Fibroblast of lung (primary cell): ENCODE data around the gene JAK1. TPM values are rescaled to one million over a fixed set of nuclear protein-coding genes. Genes with fewer than 3 reads are reported as not detected.

ENCODE experiments used
- DNase-seq, 2 donors: peaks; one replicate each; pipeline versions ENCODE4 v3.0.0 to v3.0.0-alpha.2; 2010; ENCODE audit warnings: low read depth in 2 of 2
- H2AFZ ChIP-seq: 2 replicates; pipeline ENCODE4 v1.5.1; 2012; ENCODE audit warnings: low read length, control low read depth, inconsistent platforms
- H3K27ac ChIP-seq: 2 replicates; pipeline ENCODE4 v1.5.1; 2011; ENCODE audit warnings: low read length, control low read depth; ENCODE audit not compliant: insufficient read depth
- H3K27me3 ChIP-seq: 2 replicates; pipeline ENCODE4 v1.5.1; 2011; ENCODE audit warnings: mild to moderate bottlenecking, low read length; ENCODE audit not compliant: control insufficient read depth, insufficient read depth
- H3K36me3 ChIP-seq: 2 replicates; pipeline ENCODE4 v1.5.1; 2011; ENCODE audit warnings: low read length; ENCODE audit not compliant: control insufficient read depth, insufficient read depth
- H3K4me1 ChIP-seq: 2 replicates; pipeline ENCODE4 v1.5.1; 2011; ENCODE audit warnings: low read length; ENCODE audit not compliant: control insufficient read depth, insufficient read depth; ENCODE audit errors: extremely low read depth
- H3K4me2 ChIP-seq: 2 replicates; pipeline ENCODE4 v1.5.1; 2011; ENCODE audit warnings: low read length, control low read depth; ENCODE audit not compliant: insufficient read depth; ENCODE audit errors: extremely low read depth
- H3K4me3 ChIP-seq, 4 experiments: fragments of 200-600 bp in 1 of 4; sonication (generic) in 1 of 4; replicated peaks in 1 of 4; 2 replicates each; pipeline ENCODE4 v1.5.1; 2011 to 2016; ENCODE audit warnings: low read length in 4 of 4, low read depth in 3 of 4, mild to moderate bottlenecking in 3 of 4, control low read depth in 2 of 4, inconsistent platforms in 1 of 4, mixed read lengths in 1 of 4; ENCODE audit not compliant: insufficient read depth in 1 of 4; ENCODE audit errors: control extremely low read depth in 1 of 4
- H3K79me2 ChIP-seq: 2 replicates; pipeline ENCODE4 v1.5.1; 2012; ENCODE audit warnings: mild to moderate bottlenecking, low read length, inconsistent platforms; ENCODE audit not compliant: control insufficient read depth, insufficient read depth
- H3K9ac ChIP-seq: 2 replicates; pipeline ENCODE4 v1.5.1; 2011; ENCODE audit warnings: mild to moderate bottlenecking, low read length, control low read depth; ENCODE audit not compliant: insufficient read depth
- H3K9me3 ChIP-seq: 2 replicates; pipeline ENCODE4 v1.5.1; 2012; ENCODE audit warnings: low read depth, low read length; ENCODE audit not compliant: control insufficient read depth, insufficient read depth
- H4K20me1 ChIP-seq: 2 replicates; pipeline ENCODE4 v1.5.1; 2011; ENCODE audit warnings: low read length; ENCODE audit not compliant: control insufficient read depth, insufficient read depth; ENCODE audit errors: extremely low read depth
- EZH2 ChIP-seq: IDR thresholded peaks from 2 replicates; pipeline ENCODE4 v1.5.1; 2012; ENCODE audit warnings: low read length, control low read depth, mild to moderate bottlenecking; ENCODE audit errors: missing control alignments
- polyA plus RNA-seq, 2 donors: library from polyadenylated mRNA; depleted of rRNA in 1 of 2; stranded (reverse) in 1 of 2; unstranded in 1 of 2; fragments of >200 nt; gene quantifications; 2 replicates each; pipeline ENCODE4 v1.2.1, GENCODE V29; 2011 to 2012; ENCODE audit warnings: missing spikeins in 1 of 2
- total RNA-seq: library from RNA; depleted of rRNA; stranded (reverse); fragments of >200 nt; gene quantifications from 2 replicates; pipeline ENCODE4 v1.2.1, GENCODE V29; 2014
- TF ChIP-seq, protein P1 (sequence below), 2 donors: IDR thresholded peaks in 1 of 2; conservative IDR thresholded peaks in 1 of 2; 1 replicate in 1 of 2; 2 replicates in 1 of 2; pipeline ENCODE4 v1.5.1; 2011 to 2012; ENCODE audit warnings: low read length in 2 of 2, control low read depth in 1 of 2, inconsistent platforms in 1 of 2, low read depth in 1 of 2, mild to moderate bottlenecking in 1 of 2

JAK1 gene
- total and polyA plus RNA-seq, 2 donors (not counting 1 experiment from before 2014, with no cell fraction given), result 144 to 152 TPM

DNA sequence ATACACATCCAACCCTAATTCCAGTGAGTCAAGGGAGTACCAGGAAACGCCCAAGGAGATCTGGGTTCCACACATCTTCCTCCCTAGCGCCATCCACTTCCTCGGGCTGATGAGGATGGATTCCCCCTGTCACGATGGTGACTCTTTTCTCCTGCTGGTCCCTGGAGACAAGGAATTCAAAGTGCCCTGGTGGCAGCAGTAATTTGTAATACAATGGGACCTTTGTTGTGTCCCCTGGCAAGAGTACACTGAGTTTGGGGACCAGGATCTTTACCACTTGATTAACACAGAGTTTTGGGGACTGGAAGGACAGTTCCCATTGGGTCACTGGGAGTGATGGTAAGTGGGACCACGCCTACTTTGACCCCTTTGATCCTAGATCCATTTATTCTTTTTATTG is 9.4 kb upstream of the JAK1 start:
- Histone ChIP-seq H3K36me3 (no peaks in the 10 kb centered on the region), H3K27ac (no peak overlapping the region), H4K20me1 (no peaks in the 10 kb centered on the region), H2AFZ (no peak overlapping the region), H3K9ac (no peak overlapping the region), H3K4me1 (no peaks in the 10 kb centered on the region), H3K79me2 (no peaks in the 10 kb centered on the region), H3K27me3 (no peaks in the 10 kb centered on the region), H3K9me3 (no peaks in the 10 kb centered on the region), H3K4me2 (no peak overlapping the region), H3K4me3 (no peak overlapping the region)
- TF ChIP-seq, protein P1, sequence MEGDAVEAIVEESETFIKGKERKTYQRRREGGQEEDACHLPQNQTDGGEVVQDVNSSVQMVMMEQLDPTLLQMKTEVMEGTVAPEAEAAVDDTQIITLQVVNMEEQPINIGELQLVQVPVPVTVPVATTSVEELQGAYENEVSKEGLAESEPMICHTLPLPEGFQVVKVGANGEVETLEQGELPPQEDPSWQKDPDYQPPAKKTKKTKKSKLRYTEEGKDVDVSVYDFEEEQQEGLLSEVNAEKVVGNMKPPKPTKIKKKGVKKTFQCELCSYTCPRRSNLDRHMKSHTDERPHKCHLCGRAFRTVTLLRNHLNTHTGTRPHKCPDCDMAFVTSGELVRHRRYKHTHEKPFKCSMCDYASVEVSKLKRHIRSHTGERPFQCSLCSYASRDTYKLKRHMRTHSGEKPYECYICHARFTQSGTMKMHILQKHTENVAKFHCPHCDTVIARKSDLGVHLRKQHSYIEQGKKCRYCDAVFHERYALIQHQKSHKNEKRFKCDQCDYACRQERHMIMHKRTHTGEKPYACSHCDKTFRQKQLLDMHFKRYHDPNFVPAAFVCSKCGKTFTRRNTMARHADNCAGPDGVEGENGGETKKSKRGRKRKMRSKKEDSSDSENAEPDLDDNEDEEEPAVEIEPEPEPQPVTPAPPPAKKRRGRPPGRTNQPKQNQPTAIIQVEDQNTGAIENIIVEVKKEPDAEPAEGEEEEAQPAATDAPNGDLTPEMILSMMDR (conservative IDR thresholded peaks at IDR 0.05 in 1 of 2, IDR thresholded peaks at IDR 0.05 in 1 of 2; ENCODE audit: low read depth in 1 of 2, low read length in 2 of 2), result no peak
- TF ChIP-seq EZH2, result no peak
- no peak for DNase-seq

DNA sequence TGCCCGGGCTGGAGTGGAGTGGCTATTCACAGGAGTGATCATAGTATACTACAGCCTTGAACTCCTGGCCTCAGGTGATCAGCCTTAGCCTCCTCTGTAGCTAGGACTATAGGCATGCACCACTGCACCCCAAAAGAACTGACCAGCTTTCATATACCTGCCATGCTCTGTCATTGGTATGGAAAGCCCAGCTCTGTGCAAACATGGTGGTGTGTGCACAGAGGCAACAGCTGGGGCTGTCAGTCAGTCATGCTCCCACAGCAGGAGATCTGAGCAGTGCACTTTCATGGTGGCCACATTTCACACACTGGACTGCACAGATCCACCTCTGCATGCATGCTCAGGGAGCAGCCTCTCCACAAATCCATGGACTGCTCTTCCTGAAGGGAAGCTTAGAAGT is 8.8 kb upstream of the JAK1 start:
- Histone ChIP-seq H3K4me2 (no peak overlapping the region), H3K27me3 (no peaks in the 10 kb centered on the region), H2AFZ (no peak overlapping the region), H3K9me3 (no peaks in the 10 kb centered on the region), H4K20me1 (no peaks in the 10 kb centered on the region), H3K27ac (no peak overlapping the region), H3K4me1 (no peaks in the 10 kb centered on the region), H3K9ac (no peak overlapping the region), H3K36me3 (no peaks in the 10 kb centered on the region), H3K4me3 (no peak overlapping the region), H3K79me2 (no peaks in the 10 kb centered on the region)
- no peak for DNase-seq
- TF ChIP-seq, protein P1 (conservative IDR thresholded peaks at IDR 0.05 in 1 of 2, IDR thresholded peaks at IDR 0.05 in 1 of 2; ENCODE audit: low read depth in 1 of 2, low read length in 2 of 2), result no peak
- no peak for TF ChIP-seq EZH2

DNA sequence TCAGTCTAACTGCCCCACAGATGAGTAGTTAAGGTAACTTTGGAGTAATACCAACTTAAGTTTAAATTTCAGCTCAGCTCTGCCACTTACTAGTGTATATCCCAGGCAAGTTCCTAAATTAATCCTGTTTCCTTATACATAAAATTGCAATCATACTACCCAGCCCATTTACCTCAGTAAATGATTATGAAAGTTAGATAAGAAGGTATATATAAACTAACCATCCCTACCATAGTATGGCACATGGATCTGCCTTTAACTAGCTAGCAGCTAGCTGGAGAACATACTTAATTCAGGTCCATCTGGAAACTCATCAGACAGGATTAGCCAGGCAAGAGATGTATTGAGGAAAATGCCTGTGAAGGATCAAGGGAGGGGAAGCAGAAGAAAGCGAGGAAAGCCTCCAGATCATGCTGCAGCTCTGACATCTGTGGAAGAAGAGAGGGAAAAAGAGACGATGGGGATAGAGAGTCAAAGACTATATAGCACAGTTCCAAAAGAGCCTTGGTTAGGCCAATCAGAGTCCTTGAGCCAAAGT is 8.0 kb upstream of the JAK1 start:
- Histone ChIP-seq H3K4me2 (no peak overlapping the region), H3K79me2 (no peaks in the 10 kb centered on the region), H3K4me1 (no peaks in the 10 kb centered on the region), H3K27ac (no peak overlapping the region), H3K9me3 (no peaks in the 10 kb centered on the region), H4K20me1 (no peaks in the 10 kb centered on the region), H3K9ac (no peak overlapping the region), H3K36me3 (no peaks in the 10 kb centered on the region), H2AFZ (no peak overlapping the region), H3K4me3 (no peak overlapping the region), H3K27me3 (no peaks in the 10 kb centered on the region)
- TF ChIP-seq EZH2, result no peak
- TF ChIP-seq, protein P1 (conservative IDR thresholded peaks at IDR 0.05 in 1 of 2, IDR thresholded peaks at IDR 0.05 in 1 of 2; ENCODE audit: low read depth in 1 of 2, low read length in 2 of 2), result no peak
- no peak for DNase-seq
